GM19328 (cell line): ENCODE data around the gene STPG2.

Source experiments
- ATAC-seq: cut with Tn5 transposase; IDR thresholded peaks from one replicate; pipeline ENCODE4 v1.9.1; 2021; ENCODE audit warnings: mild to moderate bottlenecking, moderate library complexity; ENCODE audit not compliant: unreplicated experiment

Gene STPG2

GRCh38 chr4:98094118-98094517 is 49.2 kb downstream of the STPG2 start:
- ATAC-seq, result no peak

GRCh38 chr4:98093662-98094061 is 49.6 kb downstream of the STPG2 start:
- no peak for ATAC-seq

- ATAC-seq, result no peak
Measured at GRCh38 chr4:98092833-98093439, 50.3 kb downstream of the STPG2 start.

GRCh38 chr4:98081936-98082335 is 61.3 kb downstream of the STPG2 start:
- no peak for ATAC-seq

GRCh38 chr4:98068495-98068894 is 74.8 kb downstream of the STPG2 start:
- no peak for ATAC-seq

- ATAC-seq, result no peak
Measured at GRCh38 chr4:98055800-98056501, 87.3 kb downstream of the STPG2 start.

GRCh38 chr4:98046665-98047064 is 96.6 kb downstream of the STPG2 start:
- ATAC-seq, result no peak

- ATAC-seq, result no peak
Measured at GRCh38 chr4:98030059-98030458, 113.2 kb downstream of the STPG2 start.

- ATAC-seq, result no peak
Measured at GRCh38 chr4:98027827-98028226, 115.4 kb downstream of the STPG2 start.

GRCh38 chr4:98026362-98026761 is 116.9 kb downstream of the STPG2 start:
- no peak for ATAC-seq

GRCh38 chr4:98006814-98007412 is 136.4 kb downstream of the STPG2 start:
- ATAC-seq, result no peak

GRCh38 chr4:98006060-98006459 is 137.2 kb downstream of the STPG2 start:
- ATAC-seq, result no peak

GRCh38 chr4:98000940-98001339 is 142.3 kb downstream of the STPG2 start:
- ATAC-seq, result no peak

GRCh38 chr4:97998203-97998602 is 145.1 kb downstream of the STPG2 start:
- no peak for ATAC-seq

GRCh38 chr4:97994765-97995465 is 148.4 kb downstream of the STPG2 start:
- ATAC-seq, result no peak

GRCh38 chr4:97990409-97990808 is 152.9 kb downstream of the STPG2 start:
- no peak for ATAC-seq

- ATAC-seq, result no peak
Measured at GRCh38 chr4:97987019-97987648, 156.1 kb downstream of the STPG2 start.

GRCh38 chr4:97984545-97985131 is 158.6 kb downstream of the STPG2 start:
- no peak for ATAC-seq

GRCh38 chr4:97978791-97979488 is 164.3 kb downstream of the STPG2 start:
- ATAC-seq, result no peak
